Ishikawa (cell line): ENCODE results near the gene SLC39A2.

Source experiments
- CEBPB ChIP-seq: IDR thresholded peaks from 2 replicates; pipeline ENCODE4 v1.6.1; 2012
- CREB1 ChIP-seq: IDR thresholded peaks from 2 replicates; pipeline ENCODE4 v1.6.1; 2012; ENCODE audit warnings: low read depth
- EGR1 ChIP-seq: IDR thresholded peaks from 2 replicates; pipeline ENCODE4 v1.6.1; 2012
- EP300 ChIP-seq: IDR thresholded peaks from 2 replicates; pipeline ENCODE4 v1.6.1; 2012; ENCODE audit warnings: borderline replicate concordance
- FOXM1 ChIP-seq: IDR thresholded peaks from 2 replicates; pipeline ENCODE4 v1.6.1; 2012; ENCODE audit warnings: low read depth, borderline replicate concordance
- NFIC ChIP-seq: IDR thresholded peaks from 2 replicates; pipeline ENCODE4 v1.6.1; 2012
- RAD21 ChIP-seq: IDR thresholded peaks from 2 replicates; pipeline ENCODE4 v1.6.1; 2012; ENCODE audit warnings: low read depth
- TAF1 ChIP-seq: IDR thresholded peaks from 2 replicates; pipeline ENCODE4 v1.6.1; 2012; ENCODE audit warnings: low read depth, mild to moderate bottlenecking
- TCF12 ChIP-seq: IDR thresholded peaks from 2 replicates; pipeline ENCODE4 v1.6.1; 2012; ENCODE audit warnings: low read depth
- TEAD4 ChIP-seq: IDR thresholded peaks from 2 replicates; pipeline ENCODE4 v1.6.1; 2012
- YY1 ChIP-seq: IDR thresholded peaks from 2 replicates; pipeline ENCODE4 v1.6.1; 2012; ENCODE audit warnings: low read depth
- ZBTB7A ChIP-seq: IDR thresholded peaks from 2 replicates; pipeline ENCODE4 v1.6.1; 2012; ENCODE audit warnings: low read depth
- TF ChIP-seq, protein P1 (sequence below): IDR thresholded peaks from 2 replicates; pipeline ENCODE4 v1.6.1; 2012
- TF ChIP-seq, protein P2 (sequence below): IDR thresholded peaks from 2 replicates; pipeline ENCODE4 v1.6.1; 2012
- TF ChIP-seq, protein P3 (sequence below): IDR thresholded peaks from 2 replicates; pipeline ENCODE4 v1.6.1; 2012; ENCODE audit warnings: low read depth, mild to moderate bottlenecking

SLC39A2 gene

DNA sequence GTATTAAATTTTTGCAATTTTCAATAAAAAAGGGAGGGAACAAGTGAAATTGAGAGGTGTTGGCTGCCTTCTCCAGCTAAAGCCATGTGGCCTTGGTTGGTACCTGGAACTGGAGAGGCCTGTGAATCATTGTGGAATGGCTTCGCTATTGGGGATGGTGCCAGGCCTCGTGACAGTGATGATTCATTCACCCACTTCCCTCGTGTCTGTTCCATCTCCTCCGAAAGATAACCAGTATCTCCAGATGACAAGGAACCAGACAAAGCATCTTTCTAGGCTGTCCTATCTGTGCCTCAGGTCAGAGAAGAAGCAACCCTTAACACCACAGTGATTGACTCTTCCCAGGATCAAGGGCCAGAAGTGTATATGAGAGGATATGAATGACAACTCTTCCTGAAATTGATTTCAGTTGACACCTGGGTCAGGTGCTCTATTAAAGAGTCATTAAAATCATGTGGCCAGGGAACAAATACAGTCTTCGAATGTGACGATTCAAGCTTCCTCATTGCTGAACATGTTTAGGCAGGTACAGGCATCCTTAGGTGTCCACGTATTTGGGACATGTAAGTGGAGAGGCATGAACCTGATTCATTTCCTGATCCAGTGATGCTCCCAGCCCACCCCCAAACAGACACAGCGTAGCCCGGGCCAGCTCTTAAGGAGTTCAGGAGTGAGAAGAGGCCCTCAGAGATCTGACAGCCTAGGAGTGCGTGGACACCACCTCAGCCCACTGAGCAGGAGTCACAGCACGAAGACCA is 42.8 kb downstream of the SLC39A2 start, which contains the start of gene RNASE7:
RNASE7 (plus strand) TSS at position 687 of the 758 bp plus-strand sequence. CDS start 631 bp downstream, outside the sequence.
- TF ChIP-seq, protein P1, sequence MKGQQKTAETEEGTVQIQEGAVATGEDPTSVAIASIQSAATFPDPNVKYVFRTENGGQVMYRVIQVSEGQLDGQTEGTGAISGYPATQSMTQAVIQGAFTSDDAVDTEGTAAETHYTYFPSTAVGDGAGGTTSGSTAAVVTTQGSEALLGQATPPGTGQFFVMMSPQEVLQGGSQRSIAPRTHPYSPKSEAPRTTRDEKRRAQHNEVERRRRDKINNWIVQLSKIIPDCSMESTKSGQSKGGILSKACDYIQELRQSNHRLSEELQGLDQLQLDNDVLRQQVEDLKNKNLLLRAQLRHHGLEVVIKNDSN, result no peak
- TF ChIP-seq TEAD4, result no peak
- no peak for TF ChIP-seq FOXM1
- TF ChIP-seq TAF1, result no peak
- no peak for TF ChIP-seq CEBPB
- TF ChIP-seq RAD21, result no peak
- TF ChIP-seq NFIC, result no peak
- no peak for TF ChIP-seq EP300
- no peak for TF ChIP-seq ZBTB7A
- TF ChIP-seq TCF12, result no peak
- TF ChIP-seq, protein P2, sequence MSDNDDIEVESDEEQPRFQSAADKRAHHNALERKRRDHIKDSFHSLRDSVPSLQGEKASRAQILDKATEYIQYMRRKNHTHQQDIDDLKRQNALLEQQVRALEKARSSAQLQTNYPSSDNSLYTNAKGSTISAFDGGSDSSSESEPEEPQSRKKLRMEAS, result no peak
- TF ChIP-seq, protein P3, sequence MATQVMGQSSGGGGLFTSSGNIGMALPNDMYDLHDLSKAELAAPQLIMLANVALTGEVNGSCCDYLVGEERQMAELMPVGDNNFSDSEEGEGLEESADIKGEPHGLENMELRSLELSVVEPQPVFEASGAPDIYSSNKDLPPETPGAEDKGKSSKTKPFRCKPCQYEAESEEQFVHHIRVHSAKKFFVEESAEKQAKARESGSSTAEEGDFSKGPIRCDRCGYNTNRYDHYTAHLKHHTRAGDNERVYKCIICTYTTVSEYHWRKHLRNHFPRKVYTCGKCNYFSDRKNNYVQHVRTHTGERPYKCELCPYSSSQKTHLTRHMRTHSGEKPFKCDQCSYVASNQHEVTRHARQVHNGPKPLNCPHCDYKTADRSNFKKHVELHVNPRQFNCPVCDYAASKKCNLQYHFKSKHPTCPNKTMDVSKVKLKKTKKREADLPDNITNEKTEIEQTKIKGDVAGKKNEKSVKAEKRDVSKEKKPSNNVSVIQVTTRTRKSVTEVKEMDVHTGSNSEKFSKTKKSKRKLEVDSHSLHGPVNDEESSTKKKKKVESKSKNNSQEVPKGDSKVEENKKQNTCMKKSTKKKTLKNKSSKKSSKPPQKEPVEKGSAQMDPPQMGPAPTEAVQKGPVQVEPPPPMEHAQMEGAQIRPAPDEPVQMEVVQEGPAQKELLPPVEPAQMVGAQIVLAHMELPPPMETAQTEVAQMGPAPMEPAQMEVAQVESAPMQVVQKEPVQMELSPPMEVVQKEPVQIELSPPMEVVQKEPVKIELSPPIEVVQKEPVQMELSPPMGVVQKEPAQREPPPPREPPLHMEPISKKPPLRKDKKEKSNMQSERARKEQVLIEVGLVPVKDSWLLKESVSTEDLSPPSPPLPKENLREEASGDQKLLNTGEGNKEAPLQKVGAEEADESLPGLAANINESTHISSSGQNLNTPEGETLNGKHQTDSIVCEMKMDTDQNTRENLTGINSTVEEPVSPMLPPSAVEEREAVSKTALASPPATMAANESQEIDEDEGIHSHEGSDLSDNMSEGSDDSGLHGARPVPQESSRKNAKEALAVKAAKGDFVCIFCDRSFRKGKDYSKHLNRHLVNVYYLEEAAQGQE, result no peak
- TF ChIP-seq EGR1, result no peak
- no peak for TF ChIP-seq YY1
- TF ChIP-seq CREB1, result no peak

DNA sequence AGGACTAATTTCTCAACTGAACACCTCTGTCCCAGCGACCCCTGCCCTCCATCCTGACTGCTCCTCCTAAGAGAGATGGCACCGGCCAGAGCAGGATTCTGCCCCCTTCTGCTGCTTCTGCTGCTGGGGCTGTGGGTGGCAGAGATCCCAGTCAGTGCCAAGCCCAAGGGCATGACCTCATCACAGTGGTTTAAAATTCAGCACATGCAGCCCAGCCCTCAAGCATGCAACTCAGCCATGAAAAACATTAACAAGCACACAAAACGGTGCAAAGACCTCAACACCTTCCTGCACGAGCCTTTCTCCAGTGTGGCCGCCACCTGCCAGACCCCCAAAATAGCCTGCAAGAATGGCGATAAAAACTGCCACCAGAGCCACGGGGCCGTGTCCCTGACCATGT is 43.8 kb downstream of the SLC39A2 start:
- TF ChIP-seq EP300 (no peak), RAD21 (no peak)
- TF ChIP-seq, protein P1, result no peak

DNA sequence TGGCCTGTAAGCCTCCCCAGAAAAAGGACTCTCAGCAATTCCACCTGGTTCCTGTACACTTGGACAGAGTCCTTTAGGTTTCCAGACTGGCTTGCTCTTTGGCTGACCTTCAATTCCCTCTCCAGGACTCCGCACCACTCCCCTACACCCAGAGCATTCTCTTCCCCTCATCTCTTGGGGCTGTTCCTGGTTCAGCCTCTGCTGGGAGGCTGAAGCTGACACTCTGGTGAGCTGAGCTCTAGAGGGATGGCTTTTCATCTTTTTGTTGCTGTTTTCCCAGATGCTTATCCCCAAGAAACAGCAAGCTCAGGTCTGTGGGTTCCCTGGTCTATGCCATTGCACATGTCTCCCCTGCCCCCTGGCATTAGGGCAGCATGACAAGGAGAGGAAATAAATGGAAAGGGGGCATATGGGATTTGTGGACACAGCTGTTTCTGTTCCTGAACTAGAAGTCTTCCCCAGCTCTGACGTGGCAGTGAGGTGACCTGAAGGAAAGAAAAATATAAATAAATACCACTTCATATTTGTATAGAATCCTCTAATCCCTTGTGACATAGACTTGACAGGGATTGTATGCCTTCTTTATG is 44.4 kb downstream of the SLC39A2 start:
- no peak for TF ChIP-seq RAD21
- TF ChIP-seq, protein P3, result no peak
- TF ChIP-seq, protein P1, result no peak
- TF ChIP-seq EP300, result no peak
- no peak for TF ChIP-seq NFIC
- TF ChIP-seq FOXM1, result no peak
- TF ChIP-seq TEAD4, result no peak
- TF ChIP-seq, protein P2, result no peak
- TF ChIP-seq ZBTB7A, result no peak
- no peak for TF ChIP-seq CEBPB
- TF ChIP-seq TCF12, result no peak
- TF ChIP-seq YY1, result no peak
- TF ChIP-seq TAF1, result no peak
- no peak for TF ChIP-seq EGR1
- no peak for TF ChIP-seq CREB1

DNA sequence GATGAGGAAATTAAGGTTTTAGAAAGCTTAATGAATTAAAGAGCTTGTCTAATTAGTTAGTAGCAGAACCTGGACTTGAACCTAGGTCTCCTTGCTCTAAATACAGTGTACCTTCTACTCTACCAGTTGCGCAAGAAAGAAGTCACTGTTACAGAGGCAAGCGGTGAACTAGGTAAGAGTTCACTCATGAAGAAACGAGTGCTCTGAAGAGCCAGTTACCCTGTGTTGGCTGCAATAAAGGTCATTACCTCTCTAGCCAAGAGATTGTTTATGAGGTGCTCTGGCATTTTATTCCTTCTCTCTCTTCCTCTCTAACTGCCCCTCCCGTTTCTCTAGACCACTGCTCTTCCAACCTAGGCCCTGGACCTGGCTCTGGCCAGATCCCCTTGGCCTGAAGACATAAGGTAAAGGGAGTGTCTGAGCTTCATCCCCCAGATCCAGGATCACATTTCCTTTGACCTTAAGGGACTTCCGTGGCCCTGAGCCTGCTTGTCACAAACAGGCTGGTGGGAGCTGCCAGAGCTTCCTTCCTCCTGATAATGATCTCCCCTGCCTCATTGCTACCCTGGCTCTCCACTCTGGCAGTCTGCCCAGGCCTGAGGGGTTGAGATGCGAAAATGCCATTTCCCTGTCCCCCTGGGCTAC is 45.0 kb downstream of the SLC39A2 start:
- TF ChIP-seq CEBPB (peak; percentile 62), TCF12 (no peak)

DNA sequence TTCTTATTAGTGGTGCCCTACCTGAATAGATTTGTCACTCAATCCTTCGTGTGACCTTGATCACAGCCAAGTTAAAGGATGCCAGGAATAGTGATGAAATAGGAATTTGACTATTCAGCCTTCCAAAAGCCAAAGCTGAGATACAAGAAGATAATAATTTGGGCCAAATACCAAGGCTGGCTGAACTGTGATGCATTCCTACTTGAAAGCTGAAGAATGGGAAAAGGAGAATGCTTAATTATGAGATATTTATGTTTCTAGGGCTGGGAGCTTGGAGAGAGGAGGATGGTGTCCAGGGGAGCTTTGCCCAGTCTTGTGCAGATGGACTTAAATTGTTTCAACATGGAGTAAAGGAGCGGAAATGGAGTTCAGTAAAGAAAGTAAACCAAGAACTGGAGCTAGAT is 48.3 kb downstream of the SLC39A2 start:
- TF ChIP-seq CEBPB (no peak), CREB1 (no peak), EGR1 (no peak), TAF1 (no peak)
- TF ChIP-seq, protein P2, result no peak
- TF ChIP-seq, protein P1, result no peak
